C4-2B (cell line): ENCODE data around the gene ABCC2.

Experiments
- ZFX ChIP-seq: fragments of 450-650 bp; IDR thresholded peaks from 2 replicates; pipeline ENCODE4 v1.6.1; 2017
- TF ChIP-seq, protein P1 (sequence below): fragments of 450-650 bp; conservative IDR thresholded peaks from 2 replicates; pipeline ENCODE4 v1.5.1; 2017; ENCODE audit warnings: mild to moderate bottlenecking

DNA sequence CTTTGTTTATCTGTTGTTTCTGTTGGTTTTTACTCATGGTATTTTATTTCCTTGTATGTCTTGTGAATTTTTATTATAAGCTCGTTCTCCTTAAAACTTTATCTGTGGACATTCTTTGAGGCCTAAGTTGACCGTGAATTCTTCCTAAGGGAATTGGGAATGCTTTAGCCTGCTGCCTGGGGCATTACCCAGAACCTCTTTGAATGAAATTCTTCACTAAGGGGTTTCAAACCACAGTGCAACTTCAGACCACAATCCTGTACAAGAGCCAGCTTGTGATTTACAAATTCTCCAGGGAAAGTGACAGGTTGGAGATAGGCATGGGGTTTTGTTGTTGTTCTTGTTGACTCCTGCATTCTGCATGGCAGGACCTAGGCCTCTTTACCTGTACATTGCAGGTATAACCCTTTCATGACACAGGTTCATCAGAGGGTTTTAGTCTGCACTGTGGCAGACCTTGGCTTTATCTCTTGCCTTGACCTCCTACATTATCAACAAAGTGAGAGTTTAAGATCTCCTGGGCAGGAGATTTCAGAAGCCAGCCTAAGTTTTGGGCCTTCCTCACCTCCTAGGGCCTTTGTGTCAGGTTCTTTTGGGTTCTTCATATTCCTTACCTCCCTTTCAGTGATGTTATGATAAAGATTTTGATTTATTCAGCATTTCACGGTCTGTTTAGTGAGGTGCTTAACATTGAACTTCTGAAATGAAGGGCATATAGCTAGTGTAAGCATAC, 70.2 kb downstream of the ABCC2 start:
- TF ChIP-seq, protein P1, sequence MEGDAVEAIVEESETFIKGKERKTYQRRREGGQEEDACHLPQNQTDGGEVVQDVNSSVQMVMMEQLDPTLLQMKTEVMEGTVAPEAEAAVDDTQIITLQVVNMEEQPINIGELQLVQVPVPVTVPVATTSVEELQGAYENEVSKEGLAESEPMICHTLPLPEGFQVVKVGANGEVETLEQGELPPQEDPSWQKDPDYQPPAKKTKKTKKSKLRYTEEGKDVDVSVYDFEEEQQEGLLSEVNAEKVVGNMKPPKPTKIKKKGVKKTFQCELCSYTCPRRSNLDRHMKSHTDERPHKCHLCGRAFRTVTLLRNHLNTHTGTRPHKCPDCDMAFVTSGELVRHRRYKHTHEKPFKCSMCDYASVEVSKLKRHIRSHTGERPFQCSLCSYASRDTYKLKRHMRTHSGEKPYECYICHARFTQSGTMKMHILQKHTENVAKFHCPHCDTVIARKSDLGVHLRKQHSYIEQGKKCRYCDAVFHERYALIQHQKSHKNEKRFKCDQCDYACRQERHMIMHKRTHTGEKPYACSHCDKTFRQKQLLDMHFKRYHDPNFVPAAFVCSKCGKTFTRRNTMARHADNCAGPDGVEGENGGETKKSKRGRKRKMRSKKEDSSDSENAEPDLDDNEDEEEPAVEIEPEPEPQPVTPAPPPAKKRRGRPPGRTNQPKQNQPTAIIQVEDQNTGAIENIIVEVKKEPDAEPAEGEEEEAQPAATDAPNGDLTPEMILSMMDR: no peak
- TF ChIP-seq ZFX: no peak
